Thyroid gland (tissue), 4 donors: ENCODE measurements around the gene SPTLC3. TPM values are rescaled to one million over a fixed set of nuclear protein-coding genes. Genes with fewer than 3 reads are reported as not detected.

Experiments
- DNase-seq, 2 donors: peaks; one replicate each; pipeline ENCODE4 v3.0.0-alpha.2; 2019
- H3K27ac ChIP-seq, 3 donors: fragments of 200-600 bp; sonication (generic); 1 replicate in 2 of 3; 2 replicates in 1 of 3; pipeline ENCODE4 v1.5.1; 2016 to 2019; ENCODE audit warnings: mild to moderate bottlenecking in 1 of 3, moderate library complexity in 1 of 3
- H3K27me3 ChIP-seq: fragments of 200-600 bp; sonication (generic); one replicate; pipeline ENCODE4 v1.5.1; 2019
- H3K36me3 ChIP-seq, 2 donors: fragments of 200-600 bp; sonication (generic); one replicate each; pipeline ENCODE4 v1.5.1; 2016 to 2019
- H3K4me1 ChIP-seq, 2 donors: fragments of 200-600 bp; sonication (generic); one replicate each; pipeline ENCODE4 v1.5.1; 2017 to 2019
- H3K4me3 ChIP-seq, 3 donors: fragments of 200-600 bp; sonication (generic); replicated peaks in 1 of 3; 1 replicate in 2 of 3; 2 replicates in 1 of 3; pipeline ENCODE4 v1.5.1; 2016; ENCODE audit warnings: mild to moderate bottlenecking in 1 of 3
- H3K9me3 ChIP-seq: fragments of 200-600 bp; sonication (generic); one replicate; pipeline ENCODE4 v1.5.1; 2017
- CTCF ChIP-seq, 6 experiments: fragments of 200-600 bp in 3 of 6; fragments of 450-650 bp in 3 of 6; sonication (generic) in 3 of 6; IDR thresholded peaks; one replicate each; pipeline ENCODE4 v1.5.1; 2016 to 2019; ENCODE audit warnings: antibody characterized with exemption in 6 of 6, mild to moderate bottlenecking in 2 of 6, inconsistent platforms in 1 of 6, moderate library complexity in 1 of 6
- POLR2A ChIP-seq, 2 donors: fragments of 450-650 bp; IDR thresholded peaks; one replicate each; pipeline ENCODE4 v1.6.1; 2017; ENCODE audit warnings: antibody characterized with exemption in 2 of 2, mild to moderate bottlenecking in 2 of 2, moderate library complexity in 1 of 2
- WGBS, 2 donors: methylation state at CpG; one replicate each; pipeline ENCODE4 v1.1.5; 2017; 5-methylcytosine and 5-hydroxymethylcytosine counted together
- intact Hi-C: fragments of 100-400 bp; cut with DNase I; formaldehyde crosslinking; loops from one replicate; pipeline ENCODE4 v1.15.1; 2023
- total RNA-seq, 4 donors: library from RNA; depleted of rRNA; stranded (reverse); fragments of >200 nt; gene quantifications; one replicate each; pipeline ENCODE4 v1.2.3, GENCODE V29; 2016

The SPTLC3 gene
- total RNA-seq, 4 donors from 2014 or later = 33.8 to 71.5 (median 37.7) TPM

GRCh38 chr20:13165203-13165602, 156.4 kb downstream of the SPTLC3 start:
- WGBS, 2 donors = 58 to 59% methylated on average over 4 of the region's 4 CpGs
- no peaks in the 10 kb centered on the region for H3K36me3 ChIP-seq
- peak overlapping the region; percentile 44 to 73 (median 72) for H3K27ac ChIP-seq
- TF ChIP-seq CTCF (IDR thresholded peaks at IDR 0.05) = no peak
- TF ChIP-seq POLR2A (IDR thresholded peaks at IDR 0.05) = no peak
- peaks cover 15 to 24% of the 10 kb centered on the region in 2 donors for H3K4me1 ChIP-seq
- intact Hi-C loops = no loop called here
- no peaks in the 10 kb centered on the region for H3K27me3 ChIP-seq
- no peak for DNase-seq
- no peaks in the 10 kb centered on the region for H3K9me3 ChIP-seq
- H3K4me3 ChIP-seq = no peak overlapping the region

- TF ChIP-seq CTCF (IDR thresholded peaks at IDR 0.05) = no peak
- no peak for TF ChIP-seq POLR2A (IDR thresholded peaks at IDR 0.05)
- no peaks in the 10 kb centered on the region for H3K36me3 ChIP-seq
- peaks cover 15 to 24% of the 10 kb centered on the region in 2 donors for H3K4me1 ChIP-seq
- 32 to 44% methylated on average over 5 of the region's 5 CpGs for WGBS, 2 donors
- intact Hi-C loops = no loop called here
- DNase-seq = peak; percentile 56 to 58
- H3K9me3 ChIP-seq = no peaks in the 10 kb centered on the region
- no peaks in the 10 kb centered on the region for H3K27me3 ChIP-seq
- H3K27ac ChIP-seq = peak overlapping the region; percentile 44 to 73 (median 72)
- H3K4me3 ChIP-seq = no peak overlapping the region
Measured at GRCh38 chr20:13166011-13166410, 157.2 kb downstream of the SPTLC3 start.

GRCh38 chr20:13166437-13166836, 157.7 kb downstream of the SPTLC3 start:
- no peak for TF ChIP-seq CTCF (IDR thresholded peaks at IDR 0.05)

GRCh38 chr20:13169086-13169485, 160.3 kb downstream of the SPTLC3 start:
- H3K27ac ChIP-seq = no peak overlapping the region
- no peaks in the 10 kb centered on the region for H3K36me3 ChIP-seq
- no peaks in the 10 kb centered on the region for H3K27me3 ChIP-seq
- H3K4me3 ChIP-seq = no peak overlapping the region
- H3K9me3 ChIP-seq = no peaks in the 10 kb centered on the region
- WGBS, 2 donors = 87 to 88% methylated on average over 1 of the region's 1 CpG
- peaks cover 27 to 36% of the 10 kb centered on the region in 2 donors for H3K4me1 ChIP-seq
- DNase-seq = no peak
- no peak for TF ChIP-seq POLR2A (IDR thresholded peaks at IDR 0.05)
- no peak for TF ChIP-seq CTCF (IDR thresholded peaks at IDR 0.05)
- intact Hi-C loops = no loop called here

More at GRCh38 chr20:13166437-13166836, 157.7 kb downstream of the SPTLC3 start:
- no peaks in the 10 kb centered on the region for H3K9me3 ChIP-seq
- no peaks in the 10 kb centered on the region for H3K27me3 ChIP-seq
- no peaks in the 10 kb centered on the region for H3K36me3 ChIP-seq
- H3K27ac ChIP-seq = peak overlapping the region in 1 of 3 donors; percentile 73
- intact Hi-C loops = no loop called here
- DNase-seq = no peak
- no peak overlapping the region for H3K4me3 ChIP-seq
- 86 to 92% methylated on average over 3 of the region's 3 CpGs for WGBS, 2 donors
- peaks cover 15 to 24% of the 10 kb centered on the region in 2 donors for H3K4me1 ChIP-seq

- intact Hi-C loops = no loop called here
- Histone ChIP-seq H3K27me3 (no peaks in the 10 kb centered on the region), H3K36me3 (no peaks in the 10 kb centered on the region), H3K9me3 (no peaks in the 10 kb centered on the region), H3K4me3 (no peak overlapping the region), H3K27ac (no peak overlapping the region), H3K4me1 (peaks cover 27 to 36% of the 10 kb centered on the region in 2 donors)
- WGBS, 2 donors = 65 to 67% methylated on average over 3 of the region's 3 CpGs
- no peak for TF ChIP-seq POLR2A (IDR thresholded peaks at IDR 0.05)
- no peak for TF ChIP-seq CTCF (IDR thresholded peaks at IDR 0.05)
- DNase-seq = no peak
Measured at GRCh38 chr20:13170771-13171170, 162.0 kb downstream of the SPTLC3 start.
